Left kidney (tissue), 2 donors: ENCODE results near the gene PRSS53. TPM values are rescaled to one million over a fixed set of nuclear protein-coding genes. Genes with fewer than 3 reads are reported as not detected.

Source experiments
- DNase-seq: peaks from one replicate; pipeline ENCODE4 v3.0.0-alpha.2; 2013
- polyA plus RNA-seq: library from polyadenylated mRNA; unstranded; fragments of 120-200 nt; gene quantifications from one replicate; pipeline ENCODE4 v1.2.1, GENCODE V29; 2013; ENCODE audit not compliant: insufficient read length

The PRSS53 gene
- polyA plus RNA-seq, 1 donor, result 1.3 TPM

- no peak for DNase-seq
These were observed 10.0 kb downstream of the PRSS53 start for GRCh38 chr16:31078597-31079341.

GRCh38 chr16:31077592-31078396, 10.9 kb downstream of the PRSS53 start:
- DNase-seq, result no peak

GRCh38 chr16:31077024-31077423, 11.7 kb downstream of the PRSS53 start:
- no peak for DNase-seq

- no peak for DNase-seq
These were observed 12.4 kb downstream of the PRSS53 start for GRCh38 chr16:31076319-31076718.

DNA sequence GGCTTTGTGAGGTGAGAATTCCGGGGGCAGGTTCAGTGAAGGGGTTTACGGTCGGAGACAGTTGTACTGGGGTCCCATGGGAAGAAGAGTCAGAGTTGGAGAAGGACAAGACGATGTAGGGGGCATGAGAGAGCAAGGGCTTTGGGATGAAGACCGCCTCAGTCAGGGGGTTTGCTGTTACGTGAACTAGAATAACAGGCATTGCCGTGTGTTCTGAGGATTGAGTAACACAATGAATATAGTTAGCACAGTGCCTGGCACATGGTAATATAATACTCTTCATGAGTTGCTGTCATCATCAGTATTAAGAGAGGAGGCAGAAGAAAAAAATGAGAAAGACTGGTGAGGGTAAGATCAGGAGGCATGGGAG, 13.9 kb downstream of the PRSS53 start:
- no peak for DNase-seq

- peak; percentile 98 for DNase-seq
These were observed 14.6 kb downstream of the PRSS53 start, which contains the start of the genes ZNF646 and ZNF668 for GRCh38 chr16:31073970-31074813. TSS of gene ZNF646 (plus strand) at chr16:31074422. CDS start at chr16:31076325, 1,903 bp downstream. TSS of gene ZNF668 (minus strand) at chr16:31074240. CDS start at chr16:31064459, 9,781 bp downstream.

DNA sequence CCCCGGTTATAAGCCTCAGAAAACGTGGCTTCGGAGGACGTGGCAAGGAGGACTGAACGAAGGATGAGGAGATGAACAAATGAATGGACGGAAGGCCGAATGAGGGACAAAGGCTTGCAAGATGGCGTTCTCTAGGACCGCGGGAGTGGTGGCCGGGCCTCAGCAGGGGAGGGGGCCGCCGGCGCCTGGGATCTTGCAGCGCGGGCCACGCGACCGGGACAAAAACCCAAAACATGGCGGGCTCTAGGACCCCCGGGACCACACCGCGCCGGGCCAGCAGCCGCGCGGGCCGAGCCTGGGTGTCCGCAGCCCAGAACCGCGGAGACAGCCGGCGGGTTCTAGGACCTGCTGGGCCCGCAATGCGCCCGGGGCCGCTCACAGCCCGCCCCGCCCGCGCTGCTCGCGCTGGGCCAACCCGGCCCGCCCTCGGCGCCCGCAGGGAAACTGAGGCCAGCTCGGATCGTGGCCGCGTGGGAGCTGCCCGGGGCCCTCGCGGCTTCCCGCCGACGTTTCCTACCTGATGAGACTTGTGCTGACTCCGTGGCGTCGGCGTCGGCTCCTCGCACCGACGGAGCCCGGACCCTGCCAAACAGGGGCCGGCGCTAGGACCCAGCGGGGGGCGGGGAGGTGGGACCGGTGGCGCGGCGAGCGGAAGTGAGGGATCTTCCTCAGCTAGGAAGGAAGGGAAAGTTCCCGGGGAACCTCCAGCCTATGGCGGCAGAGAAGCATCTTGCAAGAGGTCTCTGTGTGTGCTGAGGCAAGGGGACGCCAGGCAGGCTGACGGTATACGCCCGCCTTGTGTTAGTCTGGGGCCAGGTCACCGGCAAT, 15.4 kb downstream of the PRSS53 start:
- DNase-seq, result peak; percentile 91

- no peak for DNase-seq
These were observed 16.1 kb downstream of the PRSS53 start for GRCh38 chr16:31072540-31073141.

DNA sequence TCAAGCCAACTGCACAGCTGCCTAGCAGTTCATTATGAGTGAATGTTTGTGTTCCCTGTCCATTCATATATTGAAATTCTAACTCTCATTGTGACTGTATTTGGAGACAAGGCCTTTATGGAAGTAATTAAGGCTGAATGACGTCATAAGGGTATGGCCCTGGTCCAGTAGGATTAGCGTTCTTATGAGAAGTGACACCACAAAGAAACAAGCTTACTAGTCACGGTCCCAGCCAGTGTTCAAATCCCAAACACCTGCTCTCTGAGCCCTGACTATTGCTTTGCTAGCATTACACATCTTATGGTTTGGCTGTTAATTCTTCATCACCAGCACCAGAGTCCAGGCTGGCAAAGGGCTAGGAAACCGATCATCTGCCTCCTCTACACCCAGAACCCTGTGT, 16.9 kb downstream of the PRSS53 start:
- DNase-seq, result no peak

DNA sequence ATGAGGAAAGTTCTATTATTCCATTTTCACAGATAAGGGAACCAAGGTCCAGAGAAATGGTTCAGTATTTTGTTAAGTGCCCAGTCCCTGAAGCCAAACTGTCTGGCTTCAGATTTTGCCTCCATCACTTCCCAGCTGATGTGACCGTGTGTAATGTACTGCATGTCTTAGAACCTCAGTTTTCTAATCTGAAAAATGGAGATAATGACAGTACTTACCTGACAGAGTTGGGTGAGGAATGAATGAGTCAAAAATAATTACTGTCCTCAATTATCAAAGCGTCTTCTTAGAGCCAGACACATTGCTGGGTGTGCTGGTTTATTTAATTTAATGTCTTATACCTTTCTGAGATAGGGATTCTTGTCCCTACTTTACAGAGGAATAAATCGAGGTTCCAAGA, 21.4 kb downstream of the PRSS53 start:
- DNase-seq, result no peak

DNA sequence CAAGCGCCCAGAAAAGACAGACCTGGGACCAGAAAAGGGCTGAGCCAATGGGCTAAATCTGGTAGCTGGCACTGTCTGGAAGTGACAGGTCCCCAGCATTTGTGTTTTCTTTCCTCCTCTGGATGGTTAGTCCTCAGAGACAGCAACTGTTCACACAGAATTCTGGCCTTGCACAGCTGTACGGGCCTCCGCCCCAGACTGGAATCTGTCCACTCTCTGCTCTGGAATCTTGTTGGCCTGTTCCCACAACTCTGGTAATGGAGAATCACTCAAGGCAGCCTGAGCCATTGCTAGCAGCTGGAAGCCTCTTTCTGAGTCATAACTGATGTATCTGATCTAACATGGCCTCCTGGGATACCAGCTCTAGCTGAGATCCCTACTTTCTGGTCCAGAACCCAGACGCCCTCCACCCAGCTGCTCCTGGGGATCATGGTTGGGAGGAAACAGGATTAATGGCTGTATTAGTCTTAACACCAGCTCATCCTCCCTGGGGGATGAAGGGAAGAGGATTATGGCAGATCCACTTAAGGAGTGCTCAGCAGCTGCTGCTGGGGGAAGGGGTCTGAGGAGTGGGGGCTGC, 23.8 kb downstream of the PRSS53 start:
- DNase-seq, result no peak

- no peak for DNase-seq
These were observed 24.7 kb downstream of the PRSS53 start for GRCh38 chr16:31063843-31064611.

DNA sequence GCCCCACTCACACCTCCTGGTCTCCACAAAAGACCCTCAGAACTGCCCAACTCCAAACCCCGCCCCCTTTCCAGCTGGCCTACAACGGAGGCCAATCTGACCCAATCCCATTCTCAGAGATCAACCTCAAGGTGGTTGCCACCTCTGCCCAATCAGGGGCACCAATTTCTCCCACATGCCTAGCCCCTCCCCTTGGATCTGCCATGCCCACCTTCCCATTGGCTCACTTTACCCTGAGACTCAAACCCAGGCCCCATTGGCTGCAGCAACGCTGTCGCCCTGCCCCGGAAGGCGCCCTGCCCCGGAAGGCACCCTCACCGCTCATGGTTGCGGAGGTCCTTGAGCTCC, 25.3 kb downstream of the PRSS53 start:
- DNase-seq, result no peak

GRCh38 chr16:31061813-31062440, 26.8 kb downstream of the PRSS53 start:
- DNase-seq, result no peak

DNA sequence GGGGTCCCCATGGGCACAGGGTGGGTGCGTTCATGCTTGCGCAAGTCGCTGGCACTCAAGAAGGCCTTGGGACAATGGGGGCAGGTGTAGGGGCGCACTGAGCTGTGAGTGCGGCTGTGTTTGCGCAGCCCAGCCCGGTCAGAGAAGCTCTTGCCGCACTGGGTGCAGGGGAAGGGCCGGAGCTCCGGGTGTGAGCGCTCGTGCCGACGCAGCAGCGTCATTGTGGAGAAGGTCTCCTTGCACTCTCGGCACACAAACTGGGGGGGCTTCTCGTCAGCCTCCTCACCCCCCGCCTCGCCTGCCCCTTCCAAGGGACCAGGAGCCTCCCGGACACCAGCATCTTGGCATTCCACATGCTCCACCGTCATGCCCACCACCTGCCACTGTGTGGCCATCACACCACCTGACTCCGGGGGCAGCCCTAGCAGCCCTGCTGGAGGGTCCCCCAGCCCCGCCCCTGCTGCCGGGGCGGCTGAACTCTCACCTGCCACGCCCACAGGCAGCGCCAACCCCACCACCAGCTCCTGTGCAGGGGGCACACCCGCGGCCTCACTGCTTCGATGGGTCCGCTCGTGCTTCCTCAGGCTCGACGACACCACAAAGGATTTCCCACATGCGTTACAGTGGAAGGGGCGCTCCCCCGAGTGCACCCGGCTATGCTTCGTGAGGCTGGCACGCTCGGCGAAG, 27.5 kb downstream of the PRSS53 start:
- no peak for DNase-seq

GRCh38 chr16:31055613-31056012, 33.1 kb downstream of the PRSS53 start:
- DNase-seq, result no peak

DNA sequence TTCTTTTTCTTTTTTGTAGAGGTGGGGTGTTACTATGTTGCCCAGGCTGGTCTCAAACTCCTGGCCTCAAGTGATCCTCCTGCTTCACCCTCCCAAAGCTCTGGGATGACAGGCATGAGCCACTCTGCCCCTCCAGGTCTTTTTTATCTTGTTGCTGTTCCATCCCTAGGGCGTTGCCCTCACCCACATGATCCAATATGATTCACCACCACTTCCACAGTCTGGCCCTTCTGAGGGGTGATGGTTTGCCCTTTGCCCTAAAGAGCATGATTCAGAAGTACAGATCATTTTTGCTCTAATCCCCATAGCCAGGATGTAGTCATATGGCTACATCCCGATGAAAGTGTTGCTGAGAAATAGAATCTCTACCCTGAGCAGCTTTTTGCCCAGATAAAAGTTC, 36.6 kb downstream of the PRSS53 start:
- DNase-seq, result no peak

DNA sequence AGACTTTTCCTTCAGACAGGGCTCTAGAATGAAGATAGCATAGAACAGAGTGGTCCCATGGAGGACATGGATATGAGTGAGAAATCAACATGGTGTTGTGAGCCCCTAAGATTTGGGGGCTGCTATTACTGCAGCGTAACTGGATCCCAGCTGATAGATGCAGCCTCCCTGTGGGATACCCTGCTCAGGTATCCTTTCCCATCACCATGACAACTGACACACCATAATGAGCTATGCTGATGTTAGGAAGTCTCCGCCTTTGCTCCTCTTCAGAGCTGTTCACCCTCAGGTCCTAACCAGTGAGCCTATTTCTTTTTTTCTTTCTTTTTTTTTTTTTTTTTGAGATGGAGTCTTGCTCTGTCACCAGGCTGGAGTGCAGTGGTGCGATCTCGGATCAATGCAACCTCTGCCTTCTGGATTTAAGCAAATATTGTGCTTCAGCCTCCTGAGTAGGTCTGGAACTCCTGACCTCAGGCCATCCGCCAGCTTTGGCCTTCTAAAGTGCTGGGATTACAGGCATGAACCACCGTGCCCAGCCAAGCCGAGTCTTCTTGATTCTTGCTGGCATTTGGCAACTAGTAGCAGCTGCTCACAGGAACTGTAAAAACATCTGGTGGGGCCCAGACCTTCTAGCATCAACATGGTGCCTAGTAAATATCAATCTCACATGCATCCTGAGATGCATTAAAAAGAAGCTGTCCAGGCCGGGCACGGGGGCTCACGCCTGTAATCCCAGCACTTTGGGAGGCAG, 38.3 kb downstream of the PRSS53 start:
- no peak for DNase-seq
